ENCODE results near the gene SERP2. TPM values are rescaled to one million over a fixed set of nuclear protein-coding genes. Genes with fewer than 3 reads are reported as not detected.

SERP2 gene
- total and polyA plus RNA-seq, 9 of the 15 experiments (the other 6 are each of a cell fraction or from before 2014, with no cell fraction given) = 0.13 TPM; not detected in 8

DNA sequence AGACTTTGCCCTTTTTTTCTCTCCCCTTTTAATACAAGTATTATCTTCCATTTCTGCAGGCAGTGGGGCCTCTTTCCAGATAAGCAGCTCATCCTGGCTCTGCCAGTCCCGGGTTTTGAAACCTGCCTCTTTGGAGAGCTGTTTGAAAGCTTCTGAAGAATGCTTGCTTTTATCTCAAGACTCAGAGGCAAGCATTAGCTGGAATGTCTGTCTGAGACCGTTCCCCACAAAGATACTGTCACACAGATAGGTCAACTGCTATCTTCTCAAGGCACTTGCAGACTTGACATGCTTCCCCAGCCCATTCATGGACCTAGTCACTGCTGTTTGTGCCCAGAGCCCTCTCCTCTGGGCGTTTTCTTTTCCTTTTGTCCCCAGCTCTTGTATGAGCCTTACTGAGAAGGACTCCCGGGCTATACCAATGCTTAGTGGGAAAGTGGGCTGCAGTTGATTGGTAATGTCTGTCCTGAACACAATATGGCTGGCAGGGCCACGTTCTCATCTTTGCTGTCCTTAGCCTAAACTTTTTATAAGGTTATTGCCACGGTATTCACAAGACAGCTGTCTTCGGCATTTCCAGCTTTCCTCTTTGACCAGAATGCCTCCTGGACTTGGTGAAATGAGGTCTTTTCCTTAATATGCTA, 13.4 kb downstream of the SERP2 start (continued):
- TF ChIP-seq MYNN (IDR thresholded peaks at IDR 0.05) (peak; percentile 66; the same call in 1 of the 2 replicates), MYNN (CRISPR knock-in tag; IDR thresholded peaks at IDR 0.05) (no peak), KAT7 (CRISPR knock-in tag; IDR thresholded peaks at IDR 0.05; ENCODE audit: borderline replicate concordance) (no peak), KDM5B (IDR thresholded peaks at IDR 0.05; ENCODE audit: insufficient replicate concordance, low read depth, low read length) (no peak), GABPA (tag; conservative IDR thresholded peaks at IDR 0.05; ENCODE audit: low read depth) (no peak), CSDE1 (IDR thresholded peaks at IDR 0.05) (no peak), HDAC6 (IDR thresholded peaks at IDR 0.05; ENCODE audit: low read depth, low read length) (no peak), HDAC2 (IDR thresholded peaks at IDR 0.05) (peak; percentile 58)
- TF ChIP-seq, protein P1, sequence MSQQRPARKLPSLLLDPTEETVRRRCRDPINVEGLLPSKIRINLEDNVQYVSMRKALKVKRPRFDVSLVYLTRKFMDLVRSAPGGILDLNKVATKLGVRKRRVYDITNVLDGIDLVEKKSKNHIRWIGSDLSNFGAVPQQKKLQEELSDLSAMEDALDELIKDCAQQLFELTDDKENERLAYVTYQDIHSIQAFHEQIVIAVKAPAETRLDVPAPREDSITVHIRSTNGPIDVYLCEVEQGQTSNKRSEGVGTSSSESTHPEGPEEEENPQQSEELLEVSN (IDR thresholded peaks at IDR 0.05; ENCODE audit: borderline replicate concordance in 1 of 2, extremely low read depth in 1 of 2, insufficient read depth in 1 of 2, insufficient read length in 1 of 2, low read depth in 1 of 2, low read length in 1 of 2, poor library complexity in 1 of 2, severe bottlenecking in 1 of 2) = no peak
- TF ChIP-seq, protein P2, sequence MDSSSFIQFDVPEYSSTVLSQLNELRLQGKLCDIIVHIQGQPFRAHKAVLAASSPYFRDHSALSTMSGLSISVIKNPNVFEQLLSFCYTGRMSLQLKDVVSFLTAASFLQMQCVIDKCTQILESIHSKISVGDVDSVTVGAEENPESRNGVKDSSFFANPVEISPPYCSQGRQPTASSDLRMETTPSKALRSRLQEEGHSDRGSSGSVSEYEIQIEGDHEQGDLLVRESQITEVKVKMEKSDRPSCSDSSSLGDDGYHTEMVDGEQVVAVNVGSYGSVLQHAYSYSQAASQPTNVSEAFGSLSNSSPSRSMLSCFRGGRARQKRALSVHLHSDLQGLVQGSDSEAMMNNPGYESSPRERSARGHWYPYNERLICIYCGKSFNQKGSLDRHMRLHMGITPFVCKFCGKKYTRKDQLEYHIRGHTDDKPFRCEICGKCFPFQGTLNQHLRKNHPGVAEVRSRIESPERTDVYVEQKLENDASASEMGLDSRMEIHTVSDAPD (CRISPR knock-in tag; IDR thresholded peaks at IDR 0.05) = no peak
- TF ChIP-seq, protein P3, sequence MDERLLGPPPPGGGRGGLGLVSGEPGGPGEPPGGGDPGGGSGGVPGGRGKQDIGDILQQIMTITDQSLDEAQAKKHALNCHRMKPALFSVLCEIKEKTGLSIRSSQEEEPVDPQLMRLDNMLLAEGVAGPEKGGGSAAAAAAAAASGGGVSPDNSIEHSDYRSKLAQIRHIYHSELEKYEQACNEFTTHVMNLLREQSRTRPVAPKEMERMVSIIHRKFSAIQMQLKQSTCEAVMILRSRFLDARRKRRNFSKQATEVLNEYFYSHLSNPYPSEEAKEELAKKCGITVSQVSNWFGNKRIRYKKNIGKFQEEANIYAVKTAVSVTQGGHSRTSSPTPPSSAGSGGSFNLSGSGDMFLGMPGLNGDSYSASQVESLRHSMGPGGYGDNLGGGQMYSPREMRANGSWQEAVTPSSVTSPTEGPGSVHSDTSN (CRISPR knock-in tag; IDR thresholded peaks at IDR 0.05; ENCODE audit: low read depth) = no peak
- TF ChIP-seq, protein P3 (tag; conservative IDR thresholded peaks at IDR 0.05; ENCODE audit: low read depth) = no peak; the same call in none of the 2 replicates
- TF ChIP-seq, protein P4, sequence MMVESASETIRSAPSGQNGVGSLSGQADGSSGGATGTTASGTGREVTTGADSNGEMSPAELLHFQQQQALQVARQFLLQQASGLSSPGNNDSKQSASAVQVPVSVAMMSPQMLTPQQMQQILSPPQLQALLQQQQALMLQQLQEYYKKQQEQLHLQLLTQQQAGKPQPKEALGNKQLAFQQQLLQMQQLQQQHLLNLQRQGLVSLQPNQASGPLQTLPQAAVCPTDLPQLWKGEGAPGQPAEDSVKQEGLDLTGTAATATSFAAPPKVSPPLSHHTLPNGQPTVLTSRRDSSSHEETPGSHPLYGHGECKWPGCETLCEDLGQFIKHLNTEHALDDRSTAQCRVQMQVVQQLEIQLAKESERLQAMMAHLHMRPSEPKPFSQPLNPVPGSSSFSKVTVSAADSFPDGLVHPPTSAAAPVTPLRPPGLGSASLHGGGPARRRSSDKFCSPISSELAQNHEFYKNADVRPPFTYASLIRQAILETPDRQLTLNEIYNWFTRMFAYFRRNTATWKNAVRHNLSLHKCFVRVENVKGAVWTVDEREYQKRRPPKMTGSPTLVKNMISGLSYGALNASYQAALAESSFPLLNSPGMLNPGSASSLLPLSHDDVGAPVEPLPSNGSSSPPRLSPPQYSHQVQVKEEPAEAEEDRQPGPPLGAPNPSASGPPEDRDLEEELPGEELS (CRISPR knock-in tag; IDR thresholded peaks at IDR 0.05; ENCODE audit: borderline replicate concordance) = no peak
- TF ChIP-seq, protein P5, sequence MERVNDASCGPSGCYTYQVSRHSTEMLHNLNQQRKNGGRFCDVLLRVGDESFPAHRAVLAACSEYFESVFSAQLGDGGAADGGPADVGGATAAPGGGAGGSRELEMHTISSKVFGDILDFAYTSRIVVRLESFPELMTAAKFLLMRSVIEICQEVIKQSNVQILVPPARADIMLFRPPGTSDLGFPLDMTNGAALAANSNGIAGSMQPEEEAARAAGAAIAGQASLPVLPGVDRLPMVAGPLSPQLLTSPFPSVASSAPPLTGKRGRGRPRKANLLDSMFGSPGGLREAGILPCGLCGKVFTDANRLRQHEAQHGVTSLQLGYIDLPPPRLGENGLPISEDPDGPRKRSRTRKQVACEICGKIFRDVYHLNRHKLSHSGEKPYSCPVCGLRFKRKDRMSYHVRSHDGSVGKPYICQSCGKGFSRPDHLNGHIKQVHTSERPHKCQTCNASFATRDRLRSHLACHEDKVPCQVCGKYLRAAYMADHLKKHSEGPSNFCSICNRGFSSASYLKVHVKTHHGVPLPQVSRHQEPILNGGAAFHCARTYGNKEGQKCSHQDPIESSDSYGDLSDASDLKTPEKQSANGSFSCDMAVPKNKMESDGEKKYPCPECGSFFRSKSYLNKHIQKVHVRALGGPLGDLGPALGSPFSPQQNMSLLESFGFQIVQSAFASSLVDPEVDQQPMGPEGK (CRISPR knock-in tag; IDR thresholded peaks at IDR 0.05; ENCODE audit: borderline replicate concordance) = no peak
- TF ChIP-seq, protein P6, sequence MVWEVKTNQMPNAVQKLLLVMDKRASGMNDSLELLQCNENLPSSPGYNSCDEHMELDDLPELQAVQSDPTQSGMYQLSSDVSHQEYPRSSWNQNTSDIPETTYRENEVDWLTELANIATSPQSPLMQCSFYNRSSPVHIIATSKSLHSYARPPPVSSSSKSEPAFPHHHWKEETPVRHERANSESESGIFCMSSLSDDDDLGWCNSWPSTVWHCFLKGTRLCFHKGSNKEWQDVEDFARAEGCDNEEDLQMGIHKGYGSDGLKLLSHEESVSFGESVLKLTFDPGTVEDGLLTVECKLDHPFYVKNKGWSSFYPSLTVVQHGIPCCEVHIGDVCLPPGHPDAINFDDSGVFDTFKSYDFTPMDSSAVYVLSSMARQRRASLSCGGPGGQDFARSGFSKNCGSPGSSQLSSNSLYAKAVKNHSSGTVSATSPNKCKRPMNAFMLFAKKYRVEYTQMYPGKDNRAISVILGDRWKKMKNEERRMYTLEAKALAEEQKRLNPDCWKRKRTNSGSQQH (CRISPR knock-in tag; IDR thresholded peaks at IDR 0.05) = no peak

All from K562 (cell line).